Measurements from ENCODE around the gene IL17B. TPM values are rescaled to one million over a fixed set of nuclear protein-coding genes. Genes with fewer than 3 reads are reported as not detected.

IL17B gene
- total RNA-seq, 4 donors from 2014 or later, result 2.0 to 2.5 (median 2.1) TPM; not detected in 1

DNA sequence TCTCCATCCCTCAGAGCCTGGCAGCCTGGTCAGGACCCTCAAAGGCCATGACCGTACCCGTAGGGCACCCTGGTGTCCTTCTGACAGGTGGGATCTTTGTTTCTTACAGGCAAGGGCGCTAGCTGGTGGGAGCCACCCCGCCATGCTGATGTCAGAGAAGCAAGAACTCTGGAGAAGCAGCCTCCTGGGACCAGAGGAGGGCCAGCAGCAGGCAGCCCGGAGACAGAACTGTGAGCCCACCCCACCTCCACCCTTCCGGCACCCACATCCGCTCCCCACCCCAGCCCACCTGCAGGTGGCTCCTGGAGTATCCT lies 42.2 kb upstream of the IL17B start:
- Histone ChIP-seq H3K9me3 (no peaks in the 10 kb centered on the region), H3K36me3 (peaks cover 0 to 26% (median 0%) of the 10 kb centered on the region in 3 donors), H3K4me3 (peak overlapping the region in 1 of 4 donors; percentile 24), H3K4me1 (peaks cover 12 to 98% (median 46%) of the 10 kb centered on the region in 3 donors), H3K27me3 (no peaks in the 10 kb centered on the region), H3K27ac (peak overlapping the region; percentile 52 to 90 (median 84))
- DNase-seq, result no peak
- intact Hi-C loops (cut with DNase I), result no loop called here
- TF ChIP-seq, protein P1, sequence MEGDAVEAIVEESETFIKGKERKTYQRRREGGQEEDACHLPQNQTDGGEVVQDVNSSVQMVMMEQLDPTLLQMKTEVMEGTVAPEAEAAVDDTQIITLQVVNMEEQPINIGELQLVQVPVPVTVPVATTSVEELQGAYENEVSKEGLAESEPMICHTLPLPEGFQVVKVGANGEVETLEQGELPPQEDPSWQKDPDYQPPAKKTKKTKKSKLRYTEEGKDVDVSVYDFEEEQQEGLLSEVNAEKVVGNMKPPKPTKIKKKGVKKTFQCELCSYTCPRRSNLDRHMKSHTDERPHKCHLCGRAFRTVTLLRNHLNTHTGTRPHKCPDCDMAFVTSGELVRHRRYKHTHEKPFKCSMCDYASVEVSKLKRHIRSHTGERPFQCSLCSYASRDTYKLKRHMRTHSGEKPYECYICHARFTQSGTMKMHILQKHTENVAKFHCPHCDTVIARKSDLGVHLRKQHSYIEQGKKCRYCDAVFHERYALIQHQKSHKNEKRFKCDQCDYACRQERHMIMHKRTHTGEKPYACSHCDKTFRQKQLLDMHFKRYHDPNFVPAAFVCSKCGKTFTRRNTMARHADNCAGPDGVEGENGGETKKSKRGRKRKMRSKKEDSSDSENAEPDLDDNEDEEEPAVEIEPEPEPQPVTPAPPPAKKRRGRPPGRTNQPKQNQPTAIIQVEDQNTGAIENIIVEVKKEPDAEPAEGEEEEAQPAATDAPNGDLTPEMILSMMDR (IDR thresholded peaks at IDR 0.05), result no peak
- TF ChIP-seq POLR2A (IDR thresholded peaks at IDR 0.05), result no peak
- no CpG with 5 or more reads among the region's 7 CpGs for WGBS, 2 donors

DNA sequence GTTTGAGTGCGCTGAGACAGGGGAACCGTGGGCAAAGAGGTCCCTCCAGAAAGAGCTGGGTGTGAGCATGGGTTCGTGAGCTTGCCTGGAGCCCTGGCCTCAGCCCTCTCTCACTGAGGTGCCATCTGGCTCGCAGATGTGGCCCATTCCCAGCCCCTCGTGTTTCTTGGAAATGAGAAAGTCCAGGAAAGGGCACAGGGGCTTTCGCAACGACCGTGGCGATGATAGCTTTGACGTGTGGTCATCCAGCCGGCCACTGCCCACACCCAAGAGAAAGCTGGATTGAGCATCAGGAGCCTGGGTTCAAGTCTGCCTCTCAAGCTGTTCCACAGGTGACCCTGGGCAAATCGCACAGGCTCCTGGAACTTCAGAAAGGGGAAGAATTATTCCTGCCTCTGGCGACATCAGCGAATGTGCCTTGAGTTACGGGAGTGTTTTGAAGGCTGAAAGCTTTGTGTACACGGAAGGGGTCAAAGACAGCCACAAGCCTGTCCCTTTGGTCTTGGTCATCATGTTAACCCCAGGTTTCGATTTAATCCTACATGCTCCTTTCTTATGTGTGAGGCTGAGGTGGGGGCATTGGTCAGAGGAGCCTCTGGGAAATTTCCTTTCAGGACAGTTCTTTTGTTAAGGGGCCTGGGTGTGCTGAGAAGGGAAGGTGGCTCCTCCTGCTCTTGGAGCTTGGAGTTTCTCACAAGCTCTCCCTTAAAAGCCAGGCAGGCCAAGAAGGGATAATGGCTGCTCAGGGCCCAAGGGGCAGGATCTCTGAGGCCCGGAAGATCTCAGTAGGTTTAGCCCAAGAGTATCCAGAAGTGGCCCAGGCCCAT lies 41.7 kb upstream of the IL17B start:
- Histone ChIP-seq H3K27me3 (no peaks in the 10 kb centered on the region), H3K4me1 (peaks cover 12 to 99% (median 46%) of the 10 kb centered on the region in 3 donors), H3K9me3 (no peaks in the 10 kb centered on the region), H3K36me3 (peaks cover 0 to 24% (median 0%) of the 10 kb centered on the region in 3 donors), H3K4me3 (peak overlapping the region in 1 of 4 donors; percentile 24), H3K27ac (peak overlapping the region; percentile 52 to 90 (median 84))
- no peak for DNase-seq
- no peak for TF ChIP-seq POLR2A (IDR thresholded peaks at IDR 0.05)
- TF ChIP-seq, protein P1 (IDR thresholded peaks at IDR 0.05), result no peak
- intact Hi-C loops (cut with DNase I), result no loop called here
- WGBS, 2 donors, result 64 to 71% methylated on average over 17 of the region's 18 CpGs

DNA sequence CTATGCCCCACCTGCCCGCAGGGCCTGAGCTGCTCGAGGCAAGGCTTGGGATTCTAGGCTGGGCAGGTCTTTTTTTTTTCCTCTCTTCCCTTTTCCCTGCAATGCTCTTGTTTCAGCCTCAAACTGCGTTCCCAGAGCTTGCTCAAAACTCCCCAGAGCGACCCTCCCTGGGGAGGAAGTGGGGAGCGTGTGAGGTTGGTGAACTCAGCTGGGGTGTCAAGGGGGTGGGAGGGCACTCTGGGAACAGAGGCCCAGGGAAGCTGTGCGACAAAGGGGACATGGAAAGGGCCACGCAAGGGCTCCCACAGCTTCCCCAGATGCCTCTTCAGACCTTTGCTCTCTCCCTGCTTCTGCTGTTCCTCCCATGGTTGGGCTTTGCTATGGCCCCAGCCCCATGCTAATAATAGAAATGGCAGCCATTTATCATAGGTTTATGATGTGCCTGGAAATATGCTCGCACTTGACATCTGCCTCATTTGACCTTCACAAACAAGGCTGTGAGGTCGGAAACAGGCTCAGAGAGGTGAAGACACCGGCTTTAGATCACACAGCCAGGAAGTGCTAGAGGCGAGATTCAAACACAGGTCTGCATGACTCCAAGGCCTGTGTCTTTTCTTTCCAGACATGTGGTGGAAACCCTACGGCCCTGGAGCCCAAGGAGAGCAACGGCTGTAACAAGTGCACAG lies 40.9 kb upstream of the IL17B start:
- H3K27me3 ChIP-seq, result no peaks in the 10 kb centered on the region
- DNase-seq, result no peak
- H3K9me3 ChIP-seq, result no peaks in the 10 kb centered on the region
- TF ChIP-seq, protein P1 (IDR thresholded peaks at IDR 0.05), result no peak
- TF ChIP-seq POLR2A (IDR thresholded peaks at IDR 0.05), result no peak
- peaks cover 0 to 16% (median 0%) of the 10 kb centered on the region in 3 donors for H3K36me3 ChIP-seq
- 48 to 66% methylated on average over 9 to 11 of the region's 13 CpGs for WGBS, 2 donors
- H3K27ac ChIP-seq, result peak overlapping the region; percentile 52 to 90 (median 84)
- H3K4me3 ChIP-seq, result peak overlapping the region in 1 of 4 donors; percentile 35
- H3K4me1 ChIP-seq, result peaks cover 12 to 97% (median 46%) of the 10 kb centered on the region in 3 donors
- intact Hi-C loops (cut with DNase I), result no loop called here

DNA sequence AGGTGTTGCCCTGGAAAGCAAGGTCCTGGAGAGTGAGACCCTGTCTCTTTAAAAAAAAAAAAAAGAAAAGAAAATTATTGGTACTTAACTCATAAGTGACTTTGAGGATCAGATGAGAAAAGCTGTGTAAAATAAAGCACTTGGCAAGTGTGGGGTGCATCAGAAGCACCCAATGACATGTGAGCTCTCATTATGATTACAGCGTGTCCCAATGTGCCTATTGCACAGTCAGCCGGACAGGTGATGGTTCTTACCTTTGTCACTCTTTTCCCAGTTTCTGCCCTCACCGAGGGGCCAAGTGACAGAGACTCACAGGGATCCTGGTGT lies 40.4 kb upstream of the IL17B start:
- no peak for TF ChIP-seq POLR2A (IDR thresholded peaks at IDR 0.05)
- TF ChIP-seq, protein P1 (IDR thresholded peaks at IDR 0.05), result no peak
- Histone ChIP-seq H3K36me3 (peaks cover 0 to 11% (median 0%) of the 10 kb centered on the region in 3 donors), H3K9me3 (no peaks in the 10 kb centered on the region), H3K4me3 (peak overlapping the region in 1 of 4 donors; percentile 35), H3K27ac (peak overlapping the region; percentile 52 to 90 (median 84)), H3K4me1 (peaks cover 12 to 97% (median 46%) of the 10 kb centered on the region in 3 donors), H3K27me3 (no peaks in the 10 kb centered on the region)
- WGBS, 2 donors, result 39 to 45% methylated on average over 3 of the region's 3 CpGs
- DNase-seq, result no peak
- intact Hi-C loops (cut with DNase I), result no loop called here

Measured in esophagus squamous epithelium (tissue), 5 donors.